ENCODE data around the gene VSTM1. TPM values are rescaled to one million over a fixed set of nuclear protein-coding genes. Genes with fewer than 3 reads are reported as not detected.

Gene VSTM1
- total RNA-seq, 2 experiments from 2014 or later, result not detected

GRCh38 chr19:54030895-54031586 is 32.7 kb downstream of the VSTM1 start:
- no peaks in the 10 kb centered on the region for H3K79me2 ChIP-seq (ENCODE audit: insufficient read depth, low read depth, low read length)

GRCh38 chr19:54029930-54030490 is 33.7 kb downstream of the VSTM1 start:
- Histone ChIP-seq H3K79me2 (ENCODE audit: insufficient read depth, low read depth, low read length) (no peaks in the 10 kb centered on the region), H2AFZ (ENCODE audit: low read length) (no peak overlapping the region), H3K4me1 (ENCODE audit: insufficient read depth, low read length, poor library complexity, severe bottlenecking) (no peaks in the 10 kb centered on the region), H4K20me1 (ENCODE audit: insufficient read depth, low read length) (no peaks in the 10 kb centered on the region), H3K4me2 (ENCODE audit: low read length) (no peak overlapping the region), H3K9me2 (ENCODE audit: insufficient read depth, low read length) (no peaks in the 10 kb centered on the region), H3K36me3 (ENCODE audit: insufficient read depth, low read length) (no peaks in the 10 kb centered on the region), H3K27ac (ENCODE audit: low read depth, low read length, poor library complexity, severe bottlenecking) (no peak overlapping the region), H3K9me3 (ENCODE audit: low read length) (no peaks in the 10 kb centered on the region), H3K4me3 (ENCODE audit: low read depth, low read length, poor library complexity, severe bottlenecking) (no peak overlapping the region)
- TF ChIP-seq CTCF (conservative IDR thresholded peaks at IDR 0.05; ENCODE audit: low read length), result peak; percentile 76
- TF ChIP-seq EZH2phosphoT487 (IDR thresholded peaks at IDR 0.05; ENCODE audit: borderline replicate concordance, low read depth, low read length), result no peak
- peak; percentile 59 for DNase-seq (ENCODE audit: low spot score)
- no TSS peak for BruUV-seq (replicated peaks)
- intact Hi-C loops (cut with micrococcal nuclease; ENCODE audit: unreplicated experiment), result loop anchor here (2.0 kb wide), 1 partner anchor 237 kb away; no protein-coding TSS in a partner anchor
- CTCF ChIA-PET (ENCODE audit: unreplicated experiment), result interaction anchor here (0.6 to 0.7 kb wide), 2 partner anchors 16 to 200 kb away, joined by 3 to 4 read pairs; no protein-coding TSS in a partner anchor
- POLR2A ChIA-PET, result no interaction called here

More at GRCh38 chr19:54030895-54031586, 32.7 kb downstream of the VSTM1 start:
- no peaks in the 10 kb centered on the region for H3K4me1 ChIP-seq (ENCODE audit: insufficient read depth, low read length, poor library complexity, severe bottlenecking)
- ChIA-PET CTCF (ENCODE audit: unreplicated experiment) (interaction anchor here (0.6 kb wide), 1 partner anchor 118 kb away, joined by 3 read pairs; no protein-coding TSS in a partner anchor), POLR2A (no interaction called here)
- no peak overlapping the region for H3K27ac ChIP-seq (ENCODE audit: low read depth, low read length, poor library complexity, severe bottlenecking)
- TF ChIP-seq EZH2phosphoT487 (IDR thresholded peaks at IDR 0.05; ENCODE audit: borderline replicate concordance, low read depth, low read length), result no peak
- TF ChIP-seq CTCF (conservative IDR thresholded peaks at IDR 0.05; ENCODE audit: low read length), result peak; percentile 70
- no peak overlapping the region for H3K4me2 ChIP-seq (ENCODE audit: low read length)
- peak; percentile 14 for DNase-seq (ENCODE audit: low spot score)
- H2AFZ ChIP-seq (ENCODE audit: low read length), result no peak overlapping the region
- no peaks in the 10 kb centered on the region for H4K20me1 ChIP-seq (ENCODE audit: insufficient read depth, low read length)
- no peaks in the 10 kb centered on the region for H3K9me2 ChIP-seq (ENCODE audit: insufficient read depth, low read length)
- BruUV-seq (replicated peaks), result no TSS peak
- no peak overlapping the region for H3K4me3 ChIP-seq (ENCODE audit: low read depth, low read length, poor library complexity, severe bottlenecking)
- no peaks in the 10 kb centered on the region for H3K36me3 ChIP-seq (ENCODE audit: insufficient read depth, low read length)
- intact Hi-C loops (cut with micrococcal nuclease; ENCODE audit: unreplicated experiment), result no loop called here
- H3K9me3 ChIP-seq (ENCODE audit: low read length), result no peaks in the 10 kb centered on the region

GRCh38 chr19:54029301-54029700 is 34.4 kb downstream of the VSTM1 start:
- intact Hi-C loops (cut with micrococcal nuclease; ENCODE audit: unreplicated experiment), result loop anchor here (2.0 kb wide), 1 partner anchor 236 kb away; no protein-coding TSS in a partner anchor
- no peaks in the 10 kb centered on the region for H3K9me2 ChIP-seq (ENCODE audit: insufficient read depth, low read length)
- DNase-seq (ENCODE audit: low spot score), result no peak
- no peak overlapping the region for H3K27ac ChIP-seq (ENCODE audit: low read depth, low read length, poor library complexity, severe bottlenecking)
- no peak overlapping the region for H2AFZ ChIP-seq (ENCODE audit: low read length)
- TF ChIP-seq CTCF (conservative IDR thresholded peaks at IDR 0.05; ENCODE audit: low read length) (no peak), EZH2phosphoT487 (IDR thresholded peaks at IDR 0.05; ENCODE audit: borderline replicate concordance, low read depth, low read length) (no peak)
- CTCF ChIA-PET (ENCODE audit: unreplicated experiment), result interaction anchor here (0.6 kb wide), 1 partner anchor 167 kb away, joined by 3 read pairs; no protein-coding TSS in a partner anchor
- H3K4me3 ChIP-seq (ENCODE audit: low read depth, low read length, poor library complexity, severe bottlenecking), result no peak overlapping the region
- no peaks in the 10 kb centered on the region for H3K36me3 ChIP-seq (ENCODE audit: insufficient read depth, low read length)
- H3K4me1 ChIP-seq (ENCODE audit: insufficient read depth, low read length, poor library complexity, severe bottlenecking), result no peaks in the 10 kb centered on the region
- no peak overlapping the region for H3K4me2 ChIP-seq (ENCODE audit: low read length)
- H3K9me3 ChIP-seq (ENCODE audit: low read length), result no peaks in the 10 kb centered on the region
- no peaks in the 10 kb centered on the region for H3K79me2 ChIP-seq (ENCODE audit: insufficient read depth, low read depth, low read length)
- BruUV-seq (replicated peaks), result no TSS peak
- POLR2A ChIA-PET, result interaction anchor here (0.6 kb wide), 1 partner anchor 14 kb away, joined by 3 read pairs; no protein-coding TSS in a partner anchor
- no peaks in the 10 kb centered on the region for H4K20me1 ChIP-seq (ENCODE audit: insufficient read depth, low read length)
